Ovary (tissue), 9 donors: ENCODE results near the gene MYO9A. TPM values are rescaled to one million over a fixed set of nuclear protein-coding genes. Genes with fewer than 3 reads are reported as not detected.

Experiments used
- DNase-seq, 5 donors: peaks; one replicate each; pipeline ENCODE4 v3.0.0-alpha.2; 2019 to 2020
- H3K27ac ChIP-seq, 2 donors: fragments of 200-600 bp; one replicate each; pipeline versions ENCODE4 v1.5.1 to v1.8.0; 2019 to 2022
- H3K27me3 ChIP-seq: fragments of 200-600 bp; one replicate; pipeline ENCODE4 v1.8.0; 2022
- H3K36me3 ChIP-seq: fragments of 200-600 bp; sonication (generic); one replicate; pipeline ENCODE4 v1.5.1; 2019
- H3K4me1 ChIP-seq: one replicate; pipeline ENCODE4 v1.8.1; 2013; ENCODE audit warnings: mild to moderate bottlenecking, moderate library complexity; ENCODE audit not compliant: insufficient read depth
- H3K4me3 ChIP-seq: fragments of 200-600 bp; sonication (generic); one replicate; pipeline ENCODE4 v1.5.1; 2017
- H3K9me3 ChIP-seq, 2 donors: fragments of 200-600 bp in 1 of 2; sonication (generic) in 1 of 2; one replicate each; pipeline versions ENCODE4 v1.5.1 to v1.8.1; 2013 to 2019; ENCODE audit warnings: mild to moderate bottlenecking in 1 of 2, moderate library complexity in 1 of 2
- CTCF ChIP-seq, 3 donors: fragments of 450-650 bp in 2 of 3; fragments of 200-600 bp in 1 of 3; IDR thresholded peaks; one replicate each; pipeline versions ENCODE4 v1.5.1 to v1.8.0; 2016 to 2022; ENCODE audit warnings: antibody characterized with exemption in 3 of 3, mild to moderate bottlenecking in 1 of 3
- EP300 ChIP-seq: sonication (generic); formaldehyde crosslinking; IDR thresholded peaks from one replicate; pipeline ENCODE4 v1.6.1; 2017; ENCODE audit warnings: antibody characterized with exemption
- POLR2A ChIP-seq: fragments of 450-650 bp; IDR thresholded peaks from one replicate; pipeline ENCODE4 v1.6.1; 2017; ENCODE audit warnings: antibody characterized with exemption, mild to moderate bottlenecking, moderate library complexity
- WGBS, 3 donors: extraction: QIAGEN DNeasy Blood & Tissue Kit in 1 of 3; methylation state at CpG; one replicate each; pipeline versions ENCODE4 v1.1.5 to v1.1.7; 2013 to 2017; 5-methylcytosine and 5-hydroxymethylcytosine counted together
- intact Hi-C, 4 donors: fragments of 100-400 bp; cut with DNase I; formaldehyde crosslinking; loops; one replicate each; pipeline versions ENCODE4 v1.11.0 to v1.15.1; 2022 to 2023
- polyA plus RNA-seq, 2 donors: library from polyadenylated mRNA; stranded (reverse); fragments of 200-250 nt in 1 of 2; fragments of 350-450 nt in 1 of 2; fragmentation: Illumina TruSeq in 1 of 2; extraction: RNeasy Lipid Tissue Mini Kit (QIAGEN cat#74804) in 1 of 2; gene quantifications; one replicate each; pipeline ENCODE4 v1.2.3, GENCODE V29; 2013 to 2014
- total RNA-seq, 7 donors: library from RNA; depleted of rRNA in 2 of 7; stranded (reverse); fragments of >200 nt in 2 of 7; fragmentation: NEBNext Ultra II Directional in 3 of 7; extraction: Animal tissue kit (Norgen Biotek cat#: 25700) in 3 of 7; gene quantifications; one replicate each; pipeline versions ENCODE4 v1.1.0 to v1.2.4, GENCODE V29; 2016 to 2023
- donor health status: DM: no; HTN: no; CAD: no; lungs with moderate emphysema.
- donor health status: DM: no; HTN: no; CAD: no.
- donor health status: Bipolar disorder and iron deficiency.
- donor health status: DM: yes; HTN: yes; CAD: no.
- donor health status: DM: no; HTN: no; CAD: no.
- donor health status: DM: yes; HTN: yes; CAD: no.

The MYO9A gene
- total and polyA plus RNA-seq, 9 donors, result 8.1 to 71.6 (median 57.2) TPM

DNA sequence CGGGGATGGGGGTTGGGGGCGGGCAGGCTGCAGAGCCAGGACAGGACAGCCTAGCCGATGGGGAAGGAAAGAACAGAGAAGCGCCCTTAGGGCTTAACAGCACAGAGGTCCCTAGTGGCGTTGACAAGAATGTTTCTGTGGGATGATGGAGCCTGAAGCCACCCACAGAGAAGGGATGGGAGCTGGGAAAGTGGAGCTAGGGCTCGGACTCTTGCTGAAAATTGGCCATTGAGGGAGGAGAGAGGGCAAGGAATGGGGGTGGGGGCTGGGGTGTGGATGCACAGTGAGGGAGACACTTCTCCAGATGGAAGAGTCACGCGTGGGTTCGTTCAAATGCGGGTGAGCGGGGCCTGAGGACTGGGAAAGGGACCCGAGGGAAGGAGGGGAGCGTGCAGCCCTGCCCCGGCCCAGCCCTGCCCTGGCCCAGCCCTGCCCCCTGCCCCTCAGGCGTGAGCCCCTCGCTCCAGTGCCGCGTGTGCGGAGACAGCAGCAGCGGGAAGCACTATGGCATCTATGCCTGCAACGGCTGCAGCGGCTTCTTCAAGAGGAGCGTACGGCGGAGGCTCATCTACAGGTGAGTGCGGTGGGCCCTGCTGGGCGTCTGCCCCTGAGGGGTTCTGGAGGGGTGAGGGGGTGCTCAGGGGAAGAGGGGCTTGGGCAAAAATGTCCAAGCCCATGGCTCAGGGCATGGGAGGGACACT is 306.8 kb downstream of the MYO9A start:
- Histone ChIP-seq H3K27ac (no peak overlapping the region), H3K4me1 (no peaks in the 10 kb centered on the region), H3K4me3 (no peak overlapping the region), H3K9me3 (no peaks in the 10 kb centered on the region), H3K36me3 (no peaks in the 10 kb centered on the region), H3K27me3 (no peaks in the 10 kb centered on the region)
- 88% methylated on average over 27 of the region's 27 CpGs for WGBS, 3 donors
- TF ChIP-seq EP300, result no peak
- TF ChIP-seq CTCF (IDR thresholded peaks at IDR 0.05), result no peak
- TF ChIP-seq POLR2A, result no peak
- intact Hi-C loops, result no loop called here
- DNase-seq, result no peak

GRCh38 chr15:71810256-71811035 is 307.5 kb downstream of the MYO9A start, which contains the start of gene NR2E3:
TSS of gene NR2E3 (plus strand) at chr15:71810554. CDS start at chr15:71810744, 190 bp downstream.
- TF ChIP-seq EP300 (no peak), POLR2A (no peak), CTCF (IDR thresholded peaks at IDR 0.05) (no peak)
- intact Hi-C loops, result no loop called here

GRCh38 chr15:71809346-71809745 is 308.6 kb downstream of the MYO9A start:
- H3K36me3 ChIP-seq, result no peaks in the 10 kb centered on the region
- WGBS, 3 donors, result 78 to 82% (median 80%) methylated on average over 8 of the region's 8 CpGs
- DNase-seq, result no peak
- intact Hi-C loops, result loop anchor here in 1 of 4 donors (10.0 kb wide), 1 partner anchor 345 kb away; no protein-coding TSS in a partner anchor
- TF ChIP-seq EP300 (no peak), POLR2A (no peak), CTCF (IDR thresholded peaks at IDR 0.05) (no peak)
- no peaks in the 10 kb centered on the region for H3K27me3 ChIP-seq
- H3K4me1 ChIP-seq, result no peaks in the 10 kb centered on the region
- H3K9me3 ChIP-seq, result no peaks in the 10 kb centered on the region
- no peak overlapping the region for H3K27ac ChIP-seq
- H3K4me3 ChIP-seq, result no peak overlapping the region

More at GRCh38 chr15:71810256-71811035, 307.5 kb downstream of the MYO9A start, which contains the start of gene NR2E3:
- Histone ChIP-seq H3K4me3 (no peak within 1 kb of the TSS), H3K36me3 (no peaks in the 10 kb centered on the region), H3K27me3 (no peaks in the 10 kb centered on the region), H3K27ac (no peak within 1 kb of the TSS), H3K4me1 (no peaks in the 10 kb centered on the region), H3K9me3 (no peaks in the 10 kb centered on the region)
- DNase-seq, result no peak
- WGBS, 3 donors, result 77 to 79% (median 78%) methylated on average over 16 of the region's 16 CpGs

DNA sequence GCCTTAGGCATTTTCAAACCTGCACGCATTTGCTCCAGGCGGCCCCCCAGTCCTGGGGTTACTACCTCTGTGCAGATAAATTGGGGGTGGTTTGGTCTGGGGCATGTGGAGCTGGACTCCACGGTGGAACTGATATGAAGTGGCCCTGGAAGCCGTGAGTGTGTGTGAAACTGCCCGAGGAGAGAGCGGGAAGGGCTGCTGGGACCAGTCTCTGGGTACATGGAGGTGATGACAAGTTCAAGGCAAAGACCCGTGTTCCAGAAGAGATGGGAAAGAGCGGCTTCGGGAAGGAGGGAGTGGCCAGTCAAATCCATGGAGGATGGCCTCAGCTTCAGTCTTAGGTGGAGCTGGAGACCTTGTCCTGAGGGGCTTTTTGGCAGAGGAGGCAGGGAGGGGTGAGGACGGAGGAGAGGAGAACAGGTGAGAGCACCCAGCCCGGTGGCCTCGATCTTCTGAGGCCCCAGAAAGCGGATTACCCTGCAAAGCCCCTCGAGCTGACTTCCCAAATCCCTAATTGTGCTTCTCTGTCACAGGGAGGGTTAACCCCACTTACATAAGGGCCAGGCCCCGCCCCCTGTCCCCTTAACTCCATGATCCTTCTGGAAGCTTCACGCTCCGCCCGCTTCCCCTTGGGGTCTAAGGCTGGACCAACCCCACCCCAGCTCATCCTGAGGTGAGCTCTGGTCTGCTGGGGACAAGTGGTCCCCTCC is 309.5 kb downstream of the MYO9A start:
- intact Hi-C loops, result loop anchor here in 1 of 4 donors (10.0 kb wide), 1 partner anchor 344 kb away; no protein-coding TSS in a partner anchor
- WGBS, 3 donors, result 73 to 84% (median 77%) methylated on average over 18 of the region's 18 CpGs
- Histone ChIP-seq H3K4me1 (no peaks in the 10 kb centered on the region), H3K36me3 (no peaks in the 10 kb centered on the region), H3K27me3 (no peaks in the 10 kb centered on the region), H3K4me3 (no peak overlapping the region), H3K9me3 (no peaks in the 10 kb centered on the region), H3K27ac (no peak overlapping the region)
- no peak for TF ChIP-seq EP300
- DNase-seq, result no peak
